Femur (tissue), 1 donor: Measurements from ENCODE around the gene PLXDC2.

Experiments
- DNase-seq: peaks from one replicate; pipeline ENCODE4 v3.0.0-alpha.2; 2017

PLXDC2 gene

DNA sequence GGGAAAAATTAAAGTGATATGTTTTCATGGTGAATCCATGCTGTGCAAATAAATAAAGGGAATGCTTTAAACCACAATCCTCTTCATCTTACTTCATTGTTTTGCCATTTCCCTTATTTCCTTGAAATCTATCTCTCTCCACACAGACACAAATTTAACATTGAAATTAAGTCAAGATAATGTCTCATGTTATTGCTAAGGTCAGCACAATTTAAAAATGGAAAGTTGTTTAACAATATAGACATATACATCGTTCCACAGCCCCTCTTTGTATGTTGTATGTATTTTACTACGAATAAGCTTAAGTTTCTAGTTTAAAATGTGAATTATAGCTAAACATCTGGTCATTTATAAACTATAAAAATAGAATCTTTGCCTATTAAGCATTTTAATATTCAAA lies 256.9 kb downstream of the PLXDC2 start:
- DNase-seq: no peak

DNA sequence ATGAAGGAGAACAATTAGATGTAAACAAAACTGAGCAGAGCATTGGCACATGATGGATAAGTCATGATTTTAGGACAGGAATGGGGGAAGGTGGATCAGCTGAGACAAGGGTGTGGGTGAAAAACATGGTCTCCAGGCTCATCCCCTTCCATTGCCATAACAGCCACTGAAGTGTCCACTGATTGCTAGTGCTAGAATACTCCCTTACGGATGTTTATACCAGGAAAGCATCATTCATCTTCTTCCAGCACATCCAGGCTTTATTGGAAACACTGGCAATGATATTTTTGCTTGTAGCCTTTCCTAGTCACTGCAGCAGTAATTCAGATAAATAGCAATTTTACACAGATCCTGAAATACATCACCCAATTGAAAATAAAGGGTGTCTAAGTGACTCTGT lies 259.5 kb downstream of the PLXDC2 start:
- no peak for DNase-seq

- DNase-seq: no peak
These were observed 268.2 kb downstream of the PLXDC2 start for GRCh38 chr10:20084451-20084850.

DNA sequence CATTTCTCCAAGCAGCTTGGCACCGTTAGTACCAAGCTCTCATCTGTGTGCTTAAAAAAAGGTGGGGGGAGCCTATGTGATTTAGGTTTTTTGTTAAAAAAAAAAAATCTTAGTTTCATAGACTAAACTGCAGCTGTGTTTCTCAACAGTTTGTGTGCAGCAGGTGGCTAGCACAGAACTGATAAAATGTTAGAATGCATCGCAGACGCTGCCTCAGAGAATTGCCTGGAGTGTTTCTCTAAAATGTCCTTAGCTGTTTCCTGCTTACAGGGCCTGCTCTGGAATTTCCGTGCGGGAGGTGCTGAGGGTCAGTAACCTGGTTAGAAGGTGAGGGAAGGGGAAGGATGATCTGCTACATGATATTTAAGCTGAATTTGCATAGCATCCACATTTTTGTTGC lies 268.9 kb downstream of the PLXDC2 start:
- no peak for DNase-seq

DNA sequence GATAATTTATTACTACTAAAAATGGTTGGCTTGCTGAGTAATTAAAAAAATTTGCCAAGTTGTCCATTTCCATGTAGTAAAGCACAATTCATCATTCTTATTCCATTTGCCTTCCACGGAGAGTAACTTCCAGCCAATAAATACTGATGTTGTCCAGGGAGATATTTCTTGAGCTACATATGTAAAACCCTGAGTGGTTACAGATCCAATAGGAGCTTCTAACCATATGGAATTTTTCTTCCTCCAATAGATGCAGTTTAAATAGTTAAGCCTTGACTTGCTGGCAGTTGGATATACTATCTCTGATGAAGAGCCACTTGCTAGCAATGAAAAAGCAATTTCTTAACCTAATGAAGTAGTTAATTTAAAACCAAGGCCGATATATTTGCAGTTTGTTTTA lies 271.1 kb downstream of the PLXDC2 start:
- DNase-seq: no peak

GRCh38 chr10:20088061-20088701 lies 271.9 kb downstream of the PLXDC2 start:
- DNase-seq: no peak

DNA sequence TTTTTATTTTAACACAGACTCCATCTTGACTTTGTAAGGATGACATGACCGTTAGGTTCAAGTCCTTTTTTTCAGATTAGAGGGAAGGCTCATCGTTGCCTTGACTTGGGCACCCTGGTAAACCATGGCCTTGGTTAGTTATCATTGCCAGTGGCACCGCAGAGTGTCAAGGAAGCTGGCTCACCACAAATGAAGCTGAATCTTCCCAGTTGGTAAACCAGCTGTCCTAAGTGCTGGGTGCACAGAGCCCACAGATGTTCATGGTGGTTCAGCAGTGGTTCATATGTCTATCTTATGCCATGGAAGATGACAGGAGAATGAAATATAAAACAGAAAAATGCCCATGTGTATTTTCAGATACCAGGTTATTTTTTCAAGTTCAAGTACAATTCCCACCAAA lies 273.6 kb downstream of the PLXDC2 start:
- no peak for DNase-seq

DNA sequence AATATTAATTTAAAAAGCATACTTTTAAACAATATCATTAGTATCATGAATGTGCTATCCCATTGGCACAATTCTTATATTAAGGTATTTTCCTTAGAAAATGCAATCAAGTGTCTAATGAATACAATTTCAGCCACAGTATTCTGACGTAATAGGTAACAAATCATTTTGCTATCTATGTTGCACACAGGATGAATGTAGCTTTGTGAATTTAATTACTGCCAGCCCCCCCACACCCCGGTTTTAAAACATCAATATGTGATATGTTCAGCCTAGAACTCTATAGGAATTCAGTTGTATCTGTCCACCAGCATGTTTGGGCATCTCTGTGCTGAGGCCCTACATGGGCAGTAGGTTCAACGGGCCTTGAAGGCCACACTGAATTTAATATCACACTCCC lies 274.6 kb downstream of the PLXDC2 start:
- no peak for DNase-seq

GRCh38 chr10:20091698-20092097 lies 275.5 kb downstream of the PLXDC2 start:
- DNase-seq: no peak

DNA sequence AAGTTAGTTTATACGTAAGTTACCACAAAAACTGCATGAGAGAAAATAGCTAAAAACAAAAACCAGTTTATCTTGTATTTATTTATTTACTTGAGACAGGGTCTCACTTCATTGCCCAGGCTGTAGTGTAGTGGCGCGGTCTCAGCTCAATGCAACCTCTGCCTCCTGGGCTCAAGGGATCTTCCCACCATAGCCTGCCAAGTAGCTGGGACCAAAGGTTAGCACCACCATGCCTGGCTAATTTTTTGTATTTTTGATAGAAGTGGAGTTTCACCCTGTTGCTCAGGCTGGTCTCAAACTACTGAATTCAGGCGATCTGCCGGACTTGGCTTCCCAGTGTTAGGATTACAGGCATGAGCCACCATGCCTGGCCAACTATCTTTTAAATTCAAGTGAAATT lies 277.4 kb downstream of the PLXDC2 start:
- DNase-seq: no peak

DNA sequence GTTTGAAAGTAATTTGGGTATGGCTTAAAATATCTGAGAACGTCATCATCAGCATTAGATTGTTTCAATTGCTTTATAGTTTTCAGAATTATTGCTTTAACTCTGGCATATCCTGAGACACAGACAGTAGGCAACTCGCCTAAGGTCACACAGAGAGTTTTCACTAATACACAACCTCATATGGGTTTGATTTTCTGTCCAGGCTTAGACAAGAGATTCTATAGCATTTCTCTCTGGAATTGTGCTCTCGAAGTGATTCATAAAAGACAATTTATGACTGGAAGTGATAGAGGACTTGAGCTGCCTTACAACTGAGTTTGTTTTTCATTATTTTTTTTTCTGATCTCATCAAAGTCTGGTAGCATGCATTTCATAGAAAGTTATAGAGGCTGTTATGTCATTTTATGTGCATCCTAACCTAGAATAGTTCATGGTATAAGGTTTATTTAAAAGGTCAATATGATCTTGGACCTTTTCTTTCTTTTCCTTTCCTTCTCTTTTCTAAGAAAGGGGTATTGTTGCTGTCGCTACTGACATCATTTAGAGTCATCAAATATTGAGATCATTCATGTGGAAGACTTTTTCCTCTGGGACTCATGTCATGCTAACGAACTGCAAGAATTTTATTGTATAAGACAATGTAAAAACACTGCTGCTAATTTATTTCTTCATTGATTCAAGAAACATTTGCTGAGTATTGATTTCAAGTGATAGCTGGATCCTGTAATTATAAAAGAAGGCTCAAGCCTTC lies 278.2 kb downstream of the PLXDC2 start:
- no peak for DNase-seq

- DNase-seq: no peak
These were observed 283.9 kb downstream of the PLXDC2 start for GRCh38 chr10:20100171-20100570.

- DNase-seq: no peak
These were observed 289.0 kb downstream of the PLXDC2 start for GRCh38 chr10:20105236-20105635.

DNA sequence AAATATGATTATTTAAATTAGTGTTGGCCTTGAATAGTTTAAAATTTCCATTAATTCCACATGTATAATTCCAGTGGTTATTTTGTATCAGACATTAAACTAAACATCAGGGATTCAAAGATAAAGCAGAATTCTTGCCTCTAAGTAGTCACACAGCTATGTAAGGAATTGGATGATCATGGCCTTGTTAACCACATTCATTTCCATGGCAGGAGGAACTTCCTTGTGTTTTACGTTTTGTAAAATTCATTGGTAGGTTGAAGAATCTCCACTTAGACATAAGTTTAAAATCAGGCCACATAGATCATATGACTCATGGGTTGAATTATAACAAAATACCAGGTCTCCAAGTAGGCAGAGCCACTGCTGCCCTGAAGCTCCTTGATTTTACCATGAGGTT lies 289.7 kb downstream of the PLXDC2 start:
- no peak for DNase-seq

DNA sequence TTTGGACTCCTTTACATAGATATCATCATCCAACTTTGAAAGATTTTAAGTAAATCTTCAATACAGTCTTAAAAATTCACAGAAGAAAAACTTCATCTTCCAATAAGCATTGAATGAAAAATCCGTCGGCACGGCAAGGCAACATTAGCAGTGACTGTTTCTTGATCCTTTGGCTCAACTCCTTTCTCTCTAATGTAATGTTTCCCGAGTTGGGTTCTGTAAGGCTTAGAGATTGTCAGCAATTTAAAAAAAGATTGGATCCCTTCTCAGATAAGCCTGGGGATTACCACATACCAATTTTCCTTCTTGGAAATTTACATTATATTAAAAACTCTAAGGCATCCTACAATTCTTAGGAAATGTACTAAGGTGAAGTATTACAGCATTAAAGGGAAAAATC lies 291.8 kb downstream of the PLXDC2 start:
- no peak for DNase-seq

DNA sequence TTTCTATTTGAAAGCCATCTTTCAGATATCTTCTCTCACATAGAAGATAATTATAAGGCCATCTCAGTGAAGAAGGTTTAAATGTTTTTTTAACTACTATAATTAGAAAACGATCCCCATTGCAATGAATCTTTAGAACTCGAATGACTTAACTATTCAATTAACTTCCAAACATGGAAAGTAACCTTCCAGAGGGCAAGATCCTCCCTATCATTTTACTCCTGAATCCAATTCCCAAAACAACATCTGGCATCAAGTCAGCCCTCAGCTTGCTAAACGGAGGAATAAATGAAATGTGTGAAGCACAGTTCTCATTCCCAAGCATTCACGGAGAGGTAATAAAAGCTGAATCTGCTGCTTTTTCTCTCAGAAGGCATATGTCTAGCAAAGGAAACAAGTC lies 293.4 kb downstream of the PLXDC2 start:
- DNase-seq: no peak

- DNase-seq: no peak
These were observed 294.2 kb downstream of the PLXDC2 start for GRCh38 chr10:20110125-20111100.

- DNase-seq: no peak
These were observed 297.9 kb downstream of the PLXDC2 start for GRCh38 chr10:20114179-20114578.

GRCh38 chr10:20115894-20116293 lies 299.7 kb downstream of the PLXDC2 start:
- no peak for DNase-seq

GRCh38 chr10:20117471-20117870 lies 301.2 kb downstream of the PLXDC2 start:
- DNase-seq: no peak

DNA sequence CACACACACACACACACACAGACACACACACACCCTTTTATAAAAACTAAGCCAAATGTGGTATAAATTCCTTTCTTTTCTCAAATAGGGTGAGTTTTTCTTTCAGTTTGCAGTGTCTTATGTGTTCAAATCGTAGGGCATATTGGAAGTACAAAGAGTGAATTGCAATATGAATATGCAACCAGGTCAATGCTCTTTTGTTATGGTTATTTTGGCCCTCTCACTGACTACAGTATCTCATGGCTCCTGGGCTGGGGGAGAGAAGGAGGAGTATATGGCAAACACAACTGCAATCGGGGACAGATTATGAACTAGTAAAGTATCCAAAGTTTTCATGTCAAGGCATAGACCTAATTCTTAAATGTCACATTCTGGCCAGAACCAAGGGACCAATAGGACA lies 301.9 kb downstream of the PLXDC2 start:
- no peak for DNase-seq

DNA sequence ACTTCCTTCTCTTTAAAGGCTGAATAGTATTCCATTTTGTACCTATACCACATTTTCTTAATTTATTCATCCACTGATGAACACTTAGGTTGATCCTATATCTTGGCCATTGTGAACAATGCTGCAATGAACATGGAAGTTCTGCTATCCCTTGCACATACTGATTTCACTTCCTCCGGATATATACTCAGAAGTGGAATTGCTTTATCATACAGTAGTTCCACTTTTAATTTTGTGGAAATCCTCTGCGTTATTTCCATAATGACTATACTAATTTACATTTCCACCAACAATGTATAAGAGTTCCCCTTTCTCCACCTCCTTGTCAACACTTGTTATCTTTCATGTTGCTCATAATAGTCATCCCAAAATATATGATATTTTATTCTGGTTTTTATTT lies 312.6 kb downstream of the PLXDC2 start:
- no peak for DNase-seq

DNA sequence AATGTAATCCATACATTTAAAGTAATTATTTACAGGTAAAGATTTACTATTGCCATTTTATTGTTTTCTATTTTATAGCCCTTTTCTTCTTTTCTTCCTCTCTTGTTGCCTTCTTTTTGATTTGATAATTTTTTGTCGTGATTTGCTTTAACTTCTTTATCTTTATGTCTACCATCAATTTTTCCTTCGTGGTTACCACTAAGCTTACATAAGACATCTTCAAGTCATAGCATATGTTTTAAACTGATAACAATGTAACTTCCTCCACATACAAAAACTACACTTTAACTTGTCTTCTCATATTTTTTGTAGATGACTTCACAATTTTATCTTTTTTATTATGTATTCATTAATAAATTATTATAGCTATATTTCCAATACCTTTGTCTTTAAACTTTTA lies 316.6 kb downstream of the PLXDC2 start:
- DNase-seq: no peak
